Measurements from ENCODE around the gene CERS4.
A peak's percentile ranks its signal among the peaks of the same experiment; 100 is the strongest.
"Not testable (repeated sequence)": the region's sequence is repeated elsewhere in the genome, so short reads cannot be mapped to it uniquely, and the experiment has no call there.

Gene CERS4

DNA sequence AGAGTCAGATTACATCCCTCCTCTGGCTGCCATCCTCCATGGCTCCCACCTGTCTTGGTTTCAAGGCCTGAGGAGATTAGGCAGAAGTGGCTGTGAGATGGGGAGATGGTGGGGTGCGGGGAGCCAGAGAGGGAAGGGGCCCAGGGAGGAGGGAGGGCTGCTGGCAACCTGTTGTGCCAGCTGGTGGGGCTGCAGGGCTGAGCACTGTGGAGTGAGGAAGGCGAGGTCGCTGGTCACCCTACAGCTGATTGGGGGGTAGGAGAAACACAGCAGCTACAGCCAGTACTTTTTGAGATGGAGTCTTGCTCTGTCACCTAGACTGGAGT, 50.7 kb downstream of the CERS4 start:
- H3K4me1 Mint-ChIP-seq (ENCODE audit: low read depth), result no peaks in the 10 kb centered on the region
- no peak overlapping the region for H3K4me3 Mint-ChIP-seq
- H3K27me3 Mint-ChIP-seq, result no peaks in the 10 kb centered on the region
- H3K27ac Mint-ChIP-seq, result no peak overlapping the region
- no peaks in the 10 kb centered on the region for H3K9me3 Mint-ChIP-seq
- peaks cover 10% of the 10 kb centered on the region for H3K36me3 Mint-ChIP-seq (ENCODE audit: low read depth)

GRCh38 chr19:8261347-8261746, 52.2 kb downstream of the CERS4 start:
- H3K27ac Mint-ChIP-seq, result no peak overlapping the region
- no peaks in the 10 kb centered on the region for H3K27me3 Mint-ChIP-seq
- H3K36me3 Mint-ChIP-seq (ENCODE audit: low read depth), result peaks cover 5% of the 10 kb centered on the region
- H3K9me3 Mint-ChIP-seq, result no peaks in the 10 kb centered on the region
- peaks cover 5% of the 10 kb centered on the region for H3K4me1 Mint-ChIP-seq (ENCODE audit: low read depth)
- H3K4me3 Mint-ChIP-seq, result no peak overlapping the region

- peaks cover 5% of the 10 kb centered on the region for H3K4me1 Mint-ChIP-seq (ENCODE audit: low read depth)
- H3K4me3 Mint-ChIP-seq, result no peak overlapping the region
- peaks cover 5% of the 10 kb centered on the region for H3K36me3 Mint-ChIP-seq (ENCODE audit: low read depth)
- no peaks in the 10 kb centered on the region for H3K27me3 Mint-ChIP-seq
- no peaks in the 10 kb centered on the region for H3K9me3 Mint-ChIP-seq
- H3K27ac Mint-ChIP-seq, result no peak overlapping the region
Observed at GRCh38 chr19:8261881-8262280, 52.7 kb downstream of the CERS4 start.

DNA sequence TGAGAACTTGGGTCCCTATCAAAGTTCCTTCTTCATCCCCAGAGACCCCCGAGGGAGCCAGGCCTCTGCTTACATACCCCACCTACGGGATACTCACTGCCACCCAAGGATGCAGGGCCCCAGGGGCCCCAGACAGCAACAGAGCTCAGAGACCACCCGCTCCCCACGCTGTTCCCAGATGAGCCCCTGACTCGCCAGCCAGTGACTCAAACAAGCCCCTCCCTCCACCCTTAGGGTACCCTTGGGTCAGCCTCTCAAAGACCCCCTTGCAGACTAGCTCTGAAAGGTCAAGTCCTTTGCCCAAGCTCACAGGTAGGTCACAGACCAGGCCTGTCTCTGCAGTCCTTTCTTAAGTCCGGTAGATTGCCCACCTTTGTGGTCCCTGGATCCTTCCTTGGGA, 53.3 kb downstream of the CERS4 start:
- peaks cover 5% of the 10 kb centered on the region for H3K36me3 Mint-ChIP-seq (ENCODE audit: low read depth)
- no peak overlapping the region for H3K27ac Mint-ChIP-seq
- H3K4me1 Mint-ChIP-seq (ENCODE audit: low read depth), result peaks cover 5% of the 10 kb centered on the region
- H3K4me3 Mint-ChIP-seq, result no peak overlapping the region
- no peaks in the 10 kb centered on the region for H3K9me3 Mint-ChIP-seq
- H3K27me3 Mint-ChIP-seq, result no peaks in the 10 kb centered on the region

GRCh38 chr19:8264248-8264647, 55.1 kb downstream of the CERS4 start:
- H3K36me3 Mint-ChIP-seq (ENCODE audit: low read depth); H3K9me3 Mint-ChIP-seq; H3K27ac Mint-ChIP-seq; H3K27me3 Mint-ChIP-seq; H3K4me3 Mint-ChIP-seq: not testable (repeated sequence)
- H3K4me1 Mint-ChIP-seq (ENCODE audit: low read depth), result peaks cover 14% of the 10 kb centered on the region

GRCh38 chr19:8265872-8266271, 56.7 kb downstream of the CERS4 start:
- H3K36me3 Mint-ChIP-seq (ENCODE audit: low read depth), result no peaks in the 10 kb centered on the region
- no peak overlapping the region for H3K27ac Mint-ChIP-seq
- peaks cover 23% of the 10 kb centered on the region for H3K4me1 Mint-ChIP-seq (ENCODE audit: low read depth)
- no peaks in the 10 kb centered on the region for H3K27me3 Mint-ChIP-seq
- H3K9me3 Mint-ChIP-seq, result no peaks in the 10 kb centered on the region
- H3K4me3 Mint-ChIP-seq, result no peak overlapping the region

- Mint-ChIP-seq H3K4me3 (peak overlapping the region; percentile 86), H3K27ac (peak overlapping the region; percentile 91), H3K27me3 (no peaks in the 10 kb centered on the region), H3K9me3 (no peaks in the 10 kb centered on the region), H3K36me3 (ENCODE audit: low read depth) (no peaks in the 10 kb centered on the region), H3K4me1 (ENCODE audit: low read depth) (peaks cover 23% of the 10 kb centered on the region)
Observed at GRCh38 chr19:8269724-8270123, 60.6 kb downstream of the CERS4 start.

- H3K4me1 Mint-ChIP-seq (ENCODE audit: low read depth); H3K9me3 Mint-ChIP-seq; H3K4me3 Mint-ChIP-seq; H3K27me3 Mint-ChIP-seq; H3K36me3 Mint-ChIP-seq (ENCODE audit: low read depth); H3K27ac Mint-ChIP-seq: not testable (repeated sequence)
Observed at GRCh38 chr19:8276508-8276907, 67.3 kb downstream of the CERS4 start.

DNA sequence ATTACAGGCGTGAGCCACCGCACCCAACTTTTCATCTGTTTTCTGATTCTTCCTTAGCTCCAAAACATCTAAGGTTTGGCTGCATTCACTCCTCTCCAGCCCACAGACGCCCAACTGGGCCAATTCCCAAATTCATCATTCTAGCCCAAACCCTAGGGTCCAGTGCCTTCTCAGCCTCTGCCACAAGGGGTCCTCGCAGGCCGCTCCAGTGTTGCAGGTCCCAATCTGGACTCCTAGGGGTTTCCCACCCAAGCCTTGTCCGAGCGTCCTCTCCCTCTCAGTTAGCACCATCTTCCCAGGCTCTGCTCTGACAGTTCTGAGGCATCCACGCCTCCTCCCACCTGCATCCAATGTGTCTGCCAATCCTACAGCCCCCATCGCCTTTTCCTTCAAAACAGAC, 82.2 kb downstream of the CERS4 start:
- H3K36me3 Mint-ChIP-seq (ENCODE audit: low read depth); H3K4me3 Mint-ChIP-seq; H3K9me3 Mint-ChIP-seq; H3K4me1 Mint-ChIP-seq (ENCODE audit: low read depth); H3K27me3 Mint-ChIP-seq; H3K27ac Mint-ChIP-seq: not testable (repeated sequence)

- no peaks in the 10 kb centered on the region for H3K9me3 Mint-ChIP-seq
Observed at GRCh38 chr19:8302357-8302691, 93.2 kb downstream of the CERS4 start.

DNA sequence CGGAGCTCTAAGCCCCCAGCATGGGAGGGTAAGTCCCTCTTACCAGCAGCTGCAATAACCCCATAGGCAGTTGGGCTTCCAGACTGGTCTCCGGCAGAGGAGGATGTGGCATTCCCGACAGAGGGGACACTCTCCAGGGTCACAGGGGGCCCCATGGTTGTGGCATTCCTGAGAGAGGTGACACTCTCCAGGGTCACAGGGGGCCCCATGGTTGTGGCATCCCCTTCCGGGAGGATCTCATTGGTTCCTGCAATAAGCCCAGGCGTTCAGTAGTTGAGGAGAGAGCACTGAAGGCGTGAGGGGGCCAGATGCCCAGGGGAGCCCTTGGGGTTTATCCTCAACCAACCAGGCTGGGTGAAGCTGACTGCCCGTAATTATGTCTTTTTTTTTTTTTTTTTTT, 93.6 kb downstream of the CERS4 start:
- no peaks in the 10 kb centered on the region for H3K27me3 Mint-ChIP-seq

More at GRCh38 chr19:8302357-8302691, 93.2 kb downstream of the CERS4 start:
- Mint-ChIP-seq H3K27ac (no peak overlapping the region), H3K4me1 (ENCODE audit: low read depth) (peaks cover 16% of the 10 kb centered on the region), H3K27me3 (no peaks in the 10 kb centered on the region), H3K36me3 (ENCODE audit: low read depth) (peaks cover 22% of the 10 kb centered on the region), H3K4me3 (no peak overlapping the region)

DNA sequence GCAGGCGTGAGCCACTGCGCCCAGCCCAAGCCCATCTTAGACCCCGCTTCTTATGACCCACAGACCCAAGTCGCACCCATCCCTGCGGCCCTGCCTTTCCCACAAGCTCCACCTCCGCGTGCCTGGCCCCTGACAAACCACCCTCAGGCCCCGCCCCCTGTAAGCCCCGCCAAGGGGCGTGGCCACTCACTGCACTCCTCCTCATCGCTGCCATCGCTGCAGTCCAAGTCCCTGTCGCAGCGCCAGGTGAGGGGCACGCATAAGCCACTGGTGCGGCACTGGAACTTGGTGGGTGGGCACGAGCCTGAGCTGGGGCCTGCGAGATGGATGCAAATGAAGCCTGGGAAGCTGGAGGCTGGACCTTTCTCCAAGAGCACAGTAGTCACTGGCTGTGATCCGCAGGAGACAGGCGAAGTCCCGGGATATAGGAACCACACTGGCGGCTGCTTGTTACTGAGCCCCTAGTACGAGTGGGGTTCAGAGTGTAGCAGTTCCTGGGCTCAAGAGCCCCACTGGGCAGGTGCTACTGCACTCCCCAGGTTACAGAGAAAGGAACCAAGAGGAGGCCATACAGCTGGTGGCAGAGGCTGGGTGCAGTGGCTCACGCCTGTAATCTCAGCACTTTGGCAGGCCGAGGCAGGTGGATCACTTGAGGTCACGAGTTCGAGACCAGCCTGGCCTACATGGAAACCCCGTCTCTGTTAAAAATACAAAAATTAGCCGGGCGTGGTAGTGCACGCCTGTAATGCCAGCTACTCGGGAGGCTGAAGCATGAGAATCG, 95.9 kb downstream of the CERS4 start:
- no peaks in the 10 kb centered on the region for H3K27me3 Mint-ChIP-seq
- peaks cover 39% of the 10 kb centered on the region for H3K4me1 Mint-ChIP-seq (ENCODE audit: low read depth)
- H3K4me3 Mint-ChIP-seq, result no peak overlapping the region
- H3K9me3 Mint-ChIP-seq, result no peaks in the 10 kb centered on the region
- peaks cover 41% of the 10 kb centered on the region for H3K36me3 Mint-ChIP-seq (ENCODE audit: low read depth)
- peak overlapping the region; percentile 1 for H3K27ac Mint-ChIP-seq

More for the DNA sequence above, 93.6 kb downstream of the CERS4 start:
- Mint-ChIP-seq H3K36me3 (ENCODE audit: low read depth) (peaks cover 27% of the 10 kb centered on the region), H3K4me1 (ENCODE audit: low read depth) (peaks cover 20% of the 10 kb centered on the region), H3K4me3 (no peak overlapping the region), H3K27ac (no peak overlapping the region), H3K9me3 (no peaks in the 10 kb centered on the region)

DNA sequence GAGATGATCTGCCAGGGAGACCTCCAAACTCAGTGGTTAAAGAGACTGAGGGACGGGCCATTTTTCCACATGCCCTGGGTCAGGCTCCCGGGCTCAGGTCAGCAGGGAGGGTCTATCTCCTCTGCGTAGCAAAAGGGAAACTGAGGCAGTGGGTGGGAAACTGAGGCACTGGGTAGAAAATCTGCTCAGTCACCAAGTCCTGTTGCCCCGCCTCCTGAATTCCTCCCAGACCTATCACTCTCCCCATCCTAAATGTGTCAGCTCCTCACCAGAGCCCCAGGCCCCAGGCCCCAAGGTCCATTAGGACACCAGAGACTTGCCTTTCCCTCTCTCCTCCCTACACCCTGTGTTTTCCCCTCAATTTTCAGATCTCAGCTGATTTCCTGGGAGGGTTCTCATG, 96.6 kb downstream of the CERS4 start:
- H3K9me3 Mint-ChIP-seq, result no peaks in the 10 kb centered on the region
- peaks cover 41% of the 10 kb centered on the region for H3K36me3 Mint-ChIP-seq (ENCODE audit: low read depth)
- H3K4me3 Mint-ChIP-seq, result no peak overlapping the region
- peak overlapping the region; percentile 47 for H3K27ac Mint-ChIP-seq
- H3K4me1 Mint-ChIP-seq (ENCODE audit: low read depth), result peaks cover 39% of the 10 kb centered on the region
- H3K27me3 Mint-ChIP-seq, result no peaks in the 10 kb centered on the region

DNA sequence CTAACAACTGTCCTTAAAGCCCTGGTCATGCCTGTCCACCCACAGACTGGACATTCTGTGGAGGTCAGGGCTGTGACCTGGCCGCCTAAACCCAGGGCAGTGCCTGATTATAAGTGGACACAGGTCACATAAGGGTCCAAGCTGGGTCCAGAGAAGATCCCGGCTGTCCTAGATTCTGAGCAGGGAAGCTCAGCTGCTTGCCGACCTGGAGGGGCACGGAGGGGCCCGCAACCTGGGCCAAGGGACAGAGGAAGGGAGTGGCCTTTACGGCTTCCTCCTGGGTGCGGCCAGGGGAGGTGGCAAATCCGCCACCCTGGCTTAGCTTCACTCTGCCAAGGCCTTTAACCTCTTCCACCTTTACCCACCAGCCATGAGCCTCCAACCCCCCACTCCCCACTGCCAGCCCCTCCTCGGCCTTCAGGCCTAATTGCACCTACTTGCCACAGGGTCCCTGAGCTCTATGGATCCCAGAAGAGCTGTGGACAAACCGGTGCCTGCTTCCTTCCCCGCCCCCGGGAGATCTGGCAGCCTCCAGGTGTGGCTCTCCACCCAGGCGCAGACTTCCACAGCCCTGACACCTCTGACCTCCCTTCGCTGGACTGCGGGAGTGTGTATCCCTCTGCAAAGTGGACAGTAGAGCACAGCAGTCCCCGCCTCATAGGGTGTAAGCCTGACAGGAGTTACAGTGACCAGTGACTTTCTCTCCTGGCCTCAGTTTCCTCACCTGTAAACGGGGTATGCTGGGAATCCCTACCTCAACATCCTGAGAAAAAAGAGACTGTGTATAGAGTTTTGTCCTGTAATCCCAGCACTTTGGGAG, 97.3 kb downstream of the CERS4 start:
- no peaks in the 10 kb centered on the region for H3K9me3 Mint-ChIP-seq
- peak overlapping the region; percentile 97 for H3K4me3 Mint-ChIP-seq
- peaks cover 39% of the 10 kb centered on the region for H3K4me1 Mint-ChIP-seq (ENCODE audit: low read depth)
- H3K36me3 Mint-ChIP-seq (ENCODE audit: low read depth), result peaks cover 46% of the 10 kb centered on the region
- peak overlapping the region; percentile 98 for H3K27ac Mint-ChIP-seq
- no peaks in the 10 kb centered on the region for H3K27me3 Mint-ChIP-seq

DNA sequence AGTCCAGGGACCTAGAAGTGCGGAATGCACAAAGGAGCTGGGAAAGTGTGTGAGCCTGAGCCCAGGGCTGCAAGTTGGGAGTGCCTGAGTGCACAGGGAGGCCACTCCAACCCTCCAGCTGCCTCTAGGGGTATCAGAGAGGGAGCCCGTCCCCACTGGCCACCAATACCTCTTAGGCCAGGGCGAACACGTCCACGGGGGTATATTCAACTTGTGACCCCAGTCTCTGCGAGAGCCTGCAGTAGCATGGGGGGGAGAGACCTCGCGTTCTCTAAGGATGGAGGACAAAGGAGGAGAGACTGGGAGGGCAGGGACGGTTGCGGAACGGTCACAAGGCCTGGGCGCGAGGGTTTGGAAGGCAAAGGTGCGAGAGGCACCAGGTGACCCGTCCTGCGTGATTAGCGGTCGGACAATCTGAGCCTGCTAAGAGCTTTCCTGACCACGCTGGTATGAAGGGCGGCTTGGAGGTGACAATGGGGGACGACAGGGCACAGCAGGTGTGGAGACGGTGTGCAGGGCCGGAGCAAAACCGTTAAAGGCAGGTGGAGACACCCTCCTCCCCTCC, 98.3 kb downstream of the CERS4 start:
- H3K36me3 Mint-ChIP-seq (ENCODE audit: low read depth), result peaks cover 43% of the 10 kb centered on the region
- no peaks in the 10 kb centered on the region for H3K27me3 Mint-ChIP-seq
- peak overlapping the region; percentile 98 for H3K27ac Mint-ChIP-seq
- peaks cover 39% of the 10 kb centered on the region for H3K4me1 Mint-ChIP-seq (ENCODE audit: low read depth)
- no peaks in the 10 kb centered on the region for H3K9me3 Mint-ChIP-seq
- H3K4me3 Mint-ChIP-seq, result peak overlapping the region; percentile 97

Data from stimulated activated naive CD8-positive, alpha-beta T cell treated with anti-CD3 and anti-CD28 coated beads, Interleukin-15, Interleukin-2, amounts not matched to agents 100 ng/mL and 50 ng/mL, for 24 hours (primary cell).